Endodermal cell (in vitro differentiated cells): ENCODE results near the gene FAF1. TPM values are rescaled to one million over a fixed set of nuclear protein-coding genes. Genes with fewer than 3 reads are reported as not detected.
A peak's percentile ranks its signal among the peaks of the same experiment; 100 is the strongest.

Experiments
- DNase-seq: peaks from one replicate; pipeline ENCODE4 v3.0.0-alpha.2; 2017
- H3K27ac ChIP-seq: 2 replicates; pipeline ENCODE4 v1.5.1; 2013; ENCODE audit warnings: mild to moderate bottlenecking, low read depth, low read length, moderate library complexity
- H3K27me3 ChIP-seq: 2 replicates; pipeline ENCODE4 v1.6.1; 2013; ENCODE audit warnings: mild to moderate bottlenecking, low read length, moderate library complexity; ENCODE audit not compliant: insufficient read depth, control insufficient read depth, poor library complexity, severe bottlenecking
- H3K36me3 ChIP-seq: 2 replicates; pipeline ENCODE4 v1.7.0; 2013; ENCODE audit warnings: mild to moderate bottlenecking, low read length, moderate library complexity; ENCODE audit not compliant: control insufficient read depth, insufficient read depth
- H3K4me1 ChIP-seq: one replicate; pipeline ENCODE4 v1.7.0; 2013; ENCODE audit warnings: low read length; ENCODE audit not compliant: control insufficient read depth, insufficient read depth
- H3K4me3 ChIP-seq: 2 replicates; pipeline ENCODE4 v1.5.1; 2013; ENCODE audit warnings: mild to moderate bottlenecking, low read length, moderate library complexity
- H3K9ac ChIP-seq: 2 replicates; pipeline ENCODE4 v1.6.1; 2013; ENCODE audit warnings: mild to moderate bottlenecking, low read length, moderate library complexity; ENCODE audit not compliant: poor library complexity, severe bottlenecking; ENCODE audit errors: extremely low read depth
- H3K9me3 ChIP-seq: 2 replicates; pipeline ENCODE4 v1.6.1; 2013; ENCODE audit warnings: mild to moderate bottlenecking, low read length, moderate library complexity; ENCODE audit not compliant: control insufficient read depth
- H3K27ac Mint-ChIP-seq: 2 replicates; pipeline ENCODE4 v1.8.0; 2020; ENCODE audit warnings: mixed read lengths
- H3K27me3 Mint-ChIP-seq: 2 replicates; pipeline ENCODE4 v1.8.0; 2021; ENCODE audit warnings: mild to moderate bottlenecking, mixed read lengths; ENCODE audit not compliant: insufficient read depth
- H3K36me3 Mint-ChIP-seq: 2 replicates; pipeline ENCODE4 v1.8.0; 2020; ENCODE audit warnings: low read depth, mixed read lengths
- H3K4me1 Mint-ChIP-seq: 2 replicates; pipeline ENCODE4 v1.8.0; 2020; ENCODE audit warnings: mixed read lengths
- H3K4me3 Mint-ChIP-seq: 2 replicates; pipeline ENCODE4 v1.8.0; 2020; ENCODE audit warnings: mild to moderate bottlenecking, moderate library complexity, mixed read lengths
- H3K9me3 Mint-ChIP-seq: 2 replicates; pipeline ENCODE4 v1.8.0; 2020; ENCODE audit warnings: mild to moderate bottlenecking, mixed read lengths
- CTCF ChIP-seq: fragments of 200-600 bp; sonication (generic); conservative IDR thresholded peaks from 2 replicates; pipeline ENCODE4 v1.5.0; 2021; ENCODE audit warnings: antibody characterized with exemption, mild to moderate bottlenecking
- WGBS, 2 experiments: methylation state at CpG; one replicate each; pipeline versions ENCODE4 v1.1.5 to v1.1.7; 2013; ENCODE audit warnings: missing lambda C conversion rate in 2 of 2, mixed read lengths in 1 of 2; ENCODE audit not compliant: insufficient coverage in 1 of 2, insufficient read length in 1 of 2; 5-methylcytosine and 5-hydroxymethylcytosine counted together
- total RNA-seq, 2 donors: library from RNA; stranded (reverse); fragmentation: NEBNext Ultra II Directional in 1 of 2; extraction: Animal tissue kit (Norgen Biotek cat#: 25700) in 1 of 2; gene quantifications; 2 replicates in 1 of 2; 3 replicates in 1 of 2; pipeline ENCODE4 v1.2.1, GENCODE V29; 2021

The FAF1 gene
- total RNA-seq, 2 donors from 2014 or later: 76.4 to 94.4 TPM

GRCh38 chr1:50832167-50832566 is 127.9 kb downstream of the FAF1 start:
- 100% methylated on average over 1 of the region's 1 CpG; no CpG with 5 or more reads in 1 of the 2 experiments for WGBS, 2 experiments
- peaks cover 37% of the 10 kb centered on the region for H3K36me3 Mint-ChIP-seq
- no peaks in the 10 kb centered on the region for H3K27me3 ChIP-seq
- peaks cover 54% of the 10 kb centered on the region for H3K9me3 ChIP-seq
- no peaks in the 10 kb centered on the region for H3K27me3 Mint-ChIP-seq
- H3K27ac Mint-ChIP-seq: no peak overlapping the region
- H3K27ac ChIP-seq: no peak overlapping the region
- no peak for TF ChIP-seq CTCF
- H3K4me1 ChIP-seq: no peaks in the 10 kb centered on the region
- peaks cover 50% of the 10 kb centered on the region for H3K9me3 Mint-ChIP-seq
- H3K36me3 ChIP-seq: peaks cover 7% of the 10 kb centered on the region
- no peak overlapping the region for H3K9ac ChIP-seq
- H3K4me3 ChIP-seq: no peak overlapping the region
- DNase-seq: no peak
- no peaks in the 10 kb centered on the region for H3K4me1 Mint-ChIP-seq
- no peak overlapping the region for H3K4me3 Mint-ChIP-seq

- 93 to 99% methylated on average over 3 to 5 of the region's 5 CpGs for WGBS, 2 experiments
- DNase-seq: no peak
- peaks cover 7% of the 10 kb centered on the region for H3K36me3 ChIP-seq
- Mint-ChIP-seq H3K36me3 (peaks cover 39% of the 10 kb centered on the region), H3K27me3 (no peaks in the 10 kb centered on the region), H3K4me3 (no peak overlapping the region), H3K4me1 (no peaks in the 10 kb centered on the region), H3K9me3 (peaks cover 56% of the 10 kb centered on the region), H3K27ac (no peak overlapping the region)
- no peak for TF ChIP-seq CTCF
- H3K9ac ChIP-seq: no peak overlapping the region
- H3K9me3 ChIP-seq: peaks cover 57% of the 10 kb centered on the region
- H3K27me3 ChIP-seq: no peaks in the 10 kb centered on the region
- no peaks in the 10 kb centered on the region for H3K4me1 ChIP-seq
- H3K4me3 ChIP-seq: peak overlapping the region; percentile 12
- no peak overlapping the region for H3K27ac ChIP-seq
These were observed 128.6 kb downstream of the FAF1 start for GRCh38 chr1:50831300-50832061.

GRCh38 chr1:50830621-50831020 is 129.4 kb downstream of the FAF1 start:
- Mint-ChIP-seq H3K27me3 (no peaks in the 10 kb centered on the region), H3K4me1 (no peaks in the 10 kb centered on the region), H3K36me3 (peaks cover 38% of the 10 kb centered on the region), H3K4me3 (no peak overlapping the region), H3K9me3 (peaks cover 65% of the 10 kb centered on the region), H3K27ac (no peak overlapping the region)
- no peak for TF ChIP-seq CTCF
- Histone ChIP-seq H3K9me3 (peaks cover 66% of the 10 kb centered on the region), H3K27ac (no peak overlapping the region), H3K9ac (no peak overlapping the region), H3K4me3 (no peak overlapping the region), H3K27me3 (no peaks in the 10 kb centered on the region), H3K4me1 (no peaks in the 10 kb centered on the region), H3K36me3 (peaks cover 7% of the 10 kb centered on the region)
- DNase-seq: no peak
